NCI-H524 treated with DMSO at 0.1 percent for 48 hours (cell line): ENCODE results near the gene RNF150.
A peak's percentile ranks its signal among the peaks of the same experiment; 100 is the strongest.
"Not testable (repeated sequence)": the region's sequence is repeated elsewhere in the genome, so short reads cannot be mapped to it uniquely, and the experiment has no call there.

Source experiments
- DNase-seq: peaks from one replicate; lab custom pipeline; 2025; lab: John Stamatoyannopoulos, UW

The RNF150 gene

GRCh38 chr4:141075553-141075952, 57.7 kb downstream of the RNF150 start:
- DNase-seq, result no peak

DNA sequence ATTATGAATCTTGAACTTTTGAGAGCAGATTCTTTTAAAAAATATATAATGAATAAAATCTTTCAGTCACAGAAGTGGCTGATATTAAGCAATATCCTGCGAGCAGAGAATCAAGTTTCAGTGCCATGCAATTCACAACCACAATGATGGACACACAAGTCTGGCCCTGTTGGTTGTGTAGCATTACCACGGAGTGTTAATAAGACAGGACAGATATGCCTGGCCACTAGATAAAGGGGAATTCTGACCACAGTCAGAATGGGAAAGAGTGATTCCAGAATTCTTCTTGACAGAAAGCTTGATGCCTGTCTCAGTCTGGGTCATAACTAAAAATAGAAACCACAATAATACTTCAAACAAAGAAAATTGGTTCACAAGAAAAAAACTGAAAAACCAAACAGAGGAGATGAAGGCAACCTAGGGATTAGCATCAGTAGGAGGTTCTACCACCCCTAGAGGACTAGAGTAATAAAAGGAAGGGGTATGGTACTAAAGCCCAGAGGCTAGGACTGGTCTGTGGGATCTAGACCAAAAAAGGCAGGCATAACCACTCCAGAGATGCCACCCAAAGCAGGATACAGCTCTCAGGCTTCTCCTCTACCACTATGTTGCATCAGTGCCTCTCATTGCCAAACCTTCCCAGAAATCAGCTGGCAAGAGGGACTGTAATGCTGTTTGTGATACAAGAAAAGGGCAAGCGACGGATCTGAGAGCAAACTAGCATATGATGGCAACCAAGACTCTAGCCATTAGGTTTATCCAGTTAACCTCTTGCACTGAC, 59.0 kb downstream of the RNF150 start:
- DNase-seq, result no peak

DNA sequence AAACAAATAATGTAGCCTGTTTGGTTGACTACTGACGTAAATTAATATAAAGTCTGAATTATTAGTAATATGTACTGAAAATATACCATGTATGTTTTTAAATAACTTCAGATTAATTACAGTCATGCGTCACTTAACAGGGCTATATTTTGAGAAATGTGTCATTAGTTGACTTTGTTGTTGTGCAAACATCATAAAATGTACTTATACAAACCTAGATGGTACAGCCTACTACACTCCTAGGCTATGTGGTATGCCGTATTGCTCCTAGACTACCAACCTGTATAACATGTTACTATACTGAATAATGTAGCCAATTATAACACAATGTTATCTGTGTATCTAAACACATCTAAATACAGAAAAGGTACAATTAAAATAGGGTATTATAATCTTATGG, 66.6 kb downstream of the RNF150 start:
- DNase-seq, result no peak

DNA sequence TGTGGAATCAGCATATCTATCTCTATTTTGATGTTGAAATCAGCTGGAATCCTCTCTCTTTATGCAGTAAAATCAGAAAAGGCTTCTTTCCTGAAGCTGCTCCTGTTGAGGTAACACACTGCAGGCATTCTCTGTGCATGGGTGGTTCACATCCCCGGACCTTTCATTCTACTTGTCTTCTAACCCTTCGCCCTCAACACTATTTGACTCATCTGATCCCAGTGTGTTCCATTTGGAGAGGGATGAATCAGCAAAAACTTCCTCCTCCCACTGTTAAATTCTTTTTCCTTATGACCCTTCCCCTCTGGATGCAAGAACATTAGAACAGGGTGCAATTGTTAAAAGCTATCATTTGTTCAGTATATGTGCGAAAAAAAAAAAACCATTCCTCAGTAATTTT, 67.4 kb downstream of the RNF150 start:
- DNase-seq, result no peak

GRCh38 chr4:141062651-141063050, 70.6 kb downstream of the RNF150 start:
- DNase-seq, result no peak

DNA sequence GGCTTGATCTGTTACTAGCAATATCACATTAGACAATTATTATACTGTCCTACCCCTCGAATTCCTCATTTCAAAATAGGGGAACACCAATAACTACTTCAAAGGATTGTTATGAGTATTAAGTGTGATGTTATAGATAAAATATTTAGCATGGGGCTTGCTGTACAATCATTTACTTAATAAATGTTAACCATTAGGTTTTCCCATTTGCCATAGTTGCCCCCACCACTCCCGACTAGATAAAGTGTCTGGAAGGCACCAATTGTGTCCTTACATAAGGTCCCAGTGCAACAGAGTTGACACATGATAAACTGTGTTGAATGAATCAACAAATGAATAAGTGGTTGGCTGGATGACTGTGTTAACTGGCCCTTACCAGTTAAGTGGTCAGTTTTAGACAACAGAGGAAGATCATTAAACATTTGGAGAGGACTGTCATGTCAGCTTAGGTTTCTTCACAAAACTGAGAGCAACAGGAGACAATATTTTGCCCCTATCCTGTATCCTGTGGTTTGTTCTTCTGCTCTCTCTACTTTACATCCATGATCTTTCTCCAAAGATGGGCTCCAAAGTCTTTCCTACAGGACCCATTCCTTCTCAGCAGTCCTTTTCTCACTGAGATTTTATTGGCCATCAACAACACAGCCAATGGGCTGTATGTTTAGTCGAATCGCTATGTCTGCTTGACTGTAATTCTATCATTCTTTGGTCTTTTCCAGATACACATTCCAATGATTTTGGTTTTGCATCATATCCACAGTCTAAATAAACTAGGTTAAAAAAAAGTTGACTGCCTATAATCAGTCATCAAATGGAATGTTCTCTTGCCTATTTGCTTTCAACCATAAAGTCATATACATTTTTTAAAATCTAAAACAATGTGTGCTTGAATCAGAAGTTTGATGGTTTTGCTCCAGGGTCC, 74.4 kb downstream of the RNF150 start:
- DNase-seq, result no peak

DNA sequence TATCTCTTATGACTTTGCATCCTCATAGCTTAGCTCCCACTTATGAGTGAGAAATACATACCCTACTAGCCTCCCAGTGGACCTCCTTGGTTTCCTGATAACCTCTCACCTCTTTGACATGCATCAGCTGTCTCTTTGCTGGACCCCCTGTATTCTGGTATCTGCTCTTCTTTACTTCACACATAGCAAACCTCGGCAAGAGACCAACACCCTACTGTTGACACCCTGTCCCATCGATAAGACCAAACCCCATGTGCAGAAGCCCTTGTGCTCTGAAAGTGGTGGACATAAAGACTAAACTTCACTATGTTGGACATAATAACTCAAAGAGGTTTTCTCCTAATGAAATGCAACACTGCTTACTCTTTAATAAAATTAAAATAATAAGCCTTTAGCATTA, 75.7 kb downstream of the RNF150 start:
- DNase-seq, result no peak

DNA sequence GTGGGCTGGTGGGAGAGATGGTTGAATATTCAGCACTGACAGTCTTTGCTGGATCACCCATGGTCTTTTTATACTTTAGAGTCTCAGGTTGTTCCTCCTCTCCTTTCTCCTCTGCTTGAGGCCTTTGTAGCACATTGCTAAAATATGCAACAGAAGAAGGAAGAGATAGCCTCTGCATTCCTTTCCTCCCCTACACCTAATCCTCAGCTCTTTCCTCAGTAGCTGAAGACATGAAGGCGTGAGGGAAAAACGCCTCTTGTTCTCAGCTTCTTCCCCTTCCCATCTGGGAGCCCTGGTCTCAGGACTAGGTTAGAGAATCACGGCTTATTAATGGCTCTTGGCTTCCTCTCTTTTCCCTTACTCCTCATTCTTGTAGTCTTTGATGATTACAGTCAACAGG, 76.8 kb downstream of the RNF150 start:
- DNase-seq, result no peak

DNA sequence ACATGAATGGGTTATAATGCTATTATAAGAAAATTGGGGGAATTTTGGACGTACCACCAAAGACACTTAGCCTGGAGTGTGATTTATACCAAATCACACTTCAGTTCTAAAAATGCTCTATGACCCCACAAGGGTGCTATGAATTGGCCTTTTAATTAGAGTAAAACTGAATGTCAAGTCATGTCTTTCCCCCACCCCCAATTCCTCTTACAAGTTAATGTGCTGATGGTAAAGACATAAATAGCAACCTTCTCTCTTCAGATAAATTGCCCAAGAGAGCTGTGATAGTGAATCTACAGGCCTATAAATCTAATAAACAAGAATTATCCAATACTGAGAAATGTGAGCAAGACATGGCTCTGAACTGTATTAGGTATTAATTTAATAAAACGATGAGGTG, 78.8 kb downstream of the RNF150 start:
- no peak for DNase-seq

DNA sequence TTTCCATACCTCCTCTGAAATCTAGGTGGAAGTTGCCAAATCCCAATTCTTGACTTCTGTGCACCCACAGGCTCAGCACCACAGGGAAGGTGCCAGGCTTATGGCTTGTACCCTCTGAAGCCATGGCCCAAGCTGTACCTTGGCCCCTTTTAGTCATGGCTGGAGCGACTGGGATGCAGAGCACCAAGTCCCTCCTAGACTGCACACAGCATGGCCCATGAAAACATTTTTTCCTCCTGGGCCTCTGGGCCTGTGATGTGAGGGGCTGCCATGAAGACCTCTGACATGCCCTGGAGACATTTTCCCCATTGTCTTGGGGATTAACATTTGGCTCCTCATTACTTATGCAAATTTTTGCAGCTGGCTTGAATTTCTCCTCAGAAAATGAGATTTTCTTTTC, 82.3 kb downstream of the RNF150 start:
- not testable (repeated sequence) for DNase-seq

DNA sequence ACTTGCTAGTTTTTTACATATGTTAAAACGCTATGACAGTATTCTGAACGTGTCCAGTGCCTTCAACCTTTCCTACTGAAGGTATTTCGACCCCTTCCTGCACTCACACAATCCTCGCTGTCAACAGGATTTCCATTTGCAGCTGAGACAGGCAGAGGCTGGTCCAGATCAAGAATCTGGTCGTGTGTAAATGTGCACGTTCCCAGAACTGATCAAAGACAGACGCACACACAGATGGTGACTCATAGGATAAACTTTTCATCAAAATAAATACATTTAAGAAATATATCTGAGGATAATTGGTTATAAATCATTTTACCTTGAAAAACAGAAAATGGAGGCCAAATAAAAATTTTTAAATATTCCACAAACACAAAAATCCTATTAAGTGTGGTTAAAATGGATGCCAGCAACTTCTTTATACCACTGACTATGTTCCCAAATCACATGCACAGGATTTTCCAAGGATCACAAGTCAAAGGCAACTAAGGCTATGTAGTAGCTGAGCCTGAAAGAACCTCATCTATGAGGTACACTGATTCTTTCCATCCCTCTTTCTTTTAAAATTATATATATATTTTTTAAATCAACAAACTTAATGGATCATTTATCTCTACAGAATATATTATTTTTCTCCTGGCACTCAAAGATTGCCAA, 85.9 kb downstream of the RNF150 start:
- DNase-seq, result no peak

GRCh38 chr4:141046255-141046654, 87.0 kb downstream of the RNF150 start:
- no peak for DNase-seq

- DNase-seq, result no peak
These were observed 87.4 kb downstream of the RNF150 start for GRCh38 chr4:141045848-141046247.

DNA sequence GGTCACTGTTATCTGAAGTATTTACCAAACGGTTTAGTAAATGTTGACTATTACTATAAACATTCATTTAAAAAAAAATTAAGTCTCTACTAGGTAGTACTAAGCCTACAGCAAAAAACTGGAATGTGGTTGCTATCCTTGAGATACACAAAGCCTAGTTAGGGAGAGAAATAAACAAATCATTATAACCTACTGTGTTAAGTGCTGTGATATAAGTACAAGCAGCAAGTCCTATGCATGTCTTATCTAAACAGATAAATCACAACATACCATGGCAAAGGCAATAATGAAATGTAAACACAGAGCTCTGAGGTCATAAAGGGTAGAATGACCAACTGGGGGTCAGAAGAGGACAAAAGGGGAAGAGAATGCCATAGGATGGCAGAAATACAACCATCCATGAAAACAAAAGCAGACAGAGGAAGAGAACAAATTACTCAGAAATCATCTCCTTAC, 92.2 kb downstream of the RNF150 start:
- DNase-seq, result no peak

DNA sequence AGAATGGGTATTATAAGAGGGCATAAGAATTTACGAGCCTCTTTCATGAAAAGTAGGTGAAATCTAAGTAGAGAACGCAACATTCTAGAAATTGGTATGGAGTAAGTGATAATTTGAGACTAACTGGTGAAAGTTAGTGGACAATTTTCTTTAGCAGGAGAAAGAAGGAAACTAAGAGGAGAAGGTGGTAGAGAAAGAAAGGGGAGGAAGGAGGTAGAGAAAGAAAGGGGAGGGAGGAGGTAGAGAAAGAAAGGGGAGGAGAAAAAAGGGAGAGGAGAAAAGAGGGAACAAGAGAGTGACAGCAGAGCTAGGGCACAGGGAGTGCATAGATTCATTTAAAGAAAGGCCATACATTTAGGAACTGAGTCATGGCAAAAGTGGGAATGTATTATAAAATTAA, 94.1 kb downstream of the RNF150 start:
- DNase-seq, result no peak

- DNase-seq, result no peak
These were observed 94.8 kb downstream of the RNF150 start for GRCh38 chr4:141038428-141038827.

GRCh38 chr4:141037446-141037845, 95.8 kb downstream of the RNF150 start:
- DNase-seq, result no peak

DNA sequence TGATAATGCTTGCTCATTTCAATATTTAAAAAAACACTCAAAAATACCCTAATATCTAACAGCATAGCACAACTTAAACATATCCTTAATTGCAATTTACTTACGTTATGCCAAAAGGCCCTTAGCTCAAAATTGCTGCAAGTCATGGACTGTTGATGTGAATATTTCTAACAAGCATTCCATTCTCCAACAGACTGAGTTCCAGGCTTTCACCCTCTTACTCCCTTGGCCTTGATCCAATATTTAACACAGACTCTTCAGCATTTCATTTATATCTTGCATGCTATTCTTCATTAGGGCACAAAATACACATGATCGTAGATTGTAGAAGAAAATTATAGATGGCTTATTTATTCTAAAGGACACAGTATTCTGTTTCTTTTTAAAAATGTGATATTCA, 96.5 kb downstream of the RNF150 start:
- DNase-seq, result no peak

GRCh38 chr4:141035920-141036319, 97.3 kb downstream of the RNF150 start:
- no peak for DNase-seq

DNA sequence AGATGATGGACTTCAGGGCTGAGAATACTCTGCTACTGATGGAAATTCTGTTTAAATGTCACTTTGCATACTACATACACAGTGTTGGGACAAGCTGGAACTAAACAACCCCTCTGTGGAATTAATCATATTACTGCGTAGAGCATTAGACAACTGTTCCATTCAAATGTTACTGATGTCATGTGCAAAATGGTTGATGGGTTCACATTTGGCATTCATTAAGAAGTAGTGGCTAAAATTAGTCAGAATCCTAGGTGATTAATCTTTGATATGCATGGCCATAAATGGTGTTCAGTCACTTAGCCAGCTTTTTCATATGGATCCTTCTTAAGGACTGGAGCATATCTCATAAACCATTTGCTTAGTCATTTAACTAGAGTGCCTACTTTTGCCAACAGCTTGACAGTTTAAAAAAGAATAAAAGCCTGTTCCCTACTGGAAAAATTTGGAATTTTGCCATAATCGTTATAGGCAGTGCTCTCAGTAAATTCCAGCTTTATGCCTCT, 105.2 kb downstream of the RNF150 start:
- peak; percentile 53 for DNase-seq

- DNase-seq, result no peak
These were observed 105.8 kb downstream of the RNF150 start for GRCh38 chr4:141027421-141027820.

DNA sequence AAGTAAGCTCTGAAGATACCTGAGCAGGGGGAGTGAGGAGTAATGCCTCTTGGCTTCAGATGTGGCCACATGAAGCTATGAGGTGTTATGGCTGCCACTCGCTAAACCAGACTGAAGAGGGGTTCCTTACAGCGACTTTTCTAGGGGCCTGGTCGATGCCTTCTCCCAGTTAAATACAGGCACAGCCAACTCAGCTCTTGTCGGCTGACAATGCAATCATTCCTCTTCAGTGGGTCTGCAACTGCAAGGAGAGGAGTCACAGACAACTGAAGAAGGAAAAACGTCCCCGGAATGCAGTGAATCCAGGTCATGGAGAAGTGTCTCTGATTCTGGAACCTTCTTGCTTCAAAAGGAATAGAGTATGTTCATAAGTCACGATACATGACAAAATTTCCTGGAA, 106.4 kb downstream of the RNF150 start:
- DNase-seq, result no peak
